ENCODE results near the gene TOB2.

DNA sequence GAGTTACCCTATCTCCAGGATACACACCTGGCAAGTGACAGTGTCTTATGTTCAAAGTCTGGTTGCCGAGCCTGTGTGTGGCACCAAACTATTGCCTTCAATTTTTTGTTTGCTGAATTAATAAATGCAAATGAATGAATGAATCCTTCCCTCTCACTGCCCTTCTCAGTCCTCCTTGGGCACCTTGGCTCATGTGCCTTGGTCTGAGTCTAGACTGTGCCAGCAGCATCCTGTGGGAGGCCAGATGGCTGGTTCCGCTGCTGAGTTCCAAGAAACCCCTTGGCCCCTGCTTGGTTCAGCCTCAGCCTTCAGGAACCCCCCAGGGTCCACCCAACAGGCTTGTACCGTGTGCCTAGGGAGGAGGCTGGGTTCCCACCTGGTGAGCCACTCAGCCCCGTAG is 31.0 kb downstream of the TOB2 start:
- TF ChIP-seq REST (IDR thresholded peaks at IDR 0.05) (no peak), GABPA (IDR thresholded peaks at IDR 0.05 in 1 of 2, conservative IDR thresholded peaks at IDR 0.05 in 1 of 2) (no peak), JUND (IDR thresholded peaks at IDR 0.05) (no peak), TAF1 (conservative IDR thresholded peaks at IDR 0.05) (no peak), FOXA1 (IDR thresholded peaks at IDR 0.05) (no peak)
- TF ChIP-seq, protein P1, sequence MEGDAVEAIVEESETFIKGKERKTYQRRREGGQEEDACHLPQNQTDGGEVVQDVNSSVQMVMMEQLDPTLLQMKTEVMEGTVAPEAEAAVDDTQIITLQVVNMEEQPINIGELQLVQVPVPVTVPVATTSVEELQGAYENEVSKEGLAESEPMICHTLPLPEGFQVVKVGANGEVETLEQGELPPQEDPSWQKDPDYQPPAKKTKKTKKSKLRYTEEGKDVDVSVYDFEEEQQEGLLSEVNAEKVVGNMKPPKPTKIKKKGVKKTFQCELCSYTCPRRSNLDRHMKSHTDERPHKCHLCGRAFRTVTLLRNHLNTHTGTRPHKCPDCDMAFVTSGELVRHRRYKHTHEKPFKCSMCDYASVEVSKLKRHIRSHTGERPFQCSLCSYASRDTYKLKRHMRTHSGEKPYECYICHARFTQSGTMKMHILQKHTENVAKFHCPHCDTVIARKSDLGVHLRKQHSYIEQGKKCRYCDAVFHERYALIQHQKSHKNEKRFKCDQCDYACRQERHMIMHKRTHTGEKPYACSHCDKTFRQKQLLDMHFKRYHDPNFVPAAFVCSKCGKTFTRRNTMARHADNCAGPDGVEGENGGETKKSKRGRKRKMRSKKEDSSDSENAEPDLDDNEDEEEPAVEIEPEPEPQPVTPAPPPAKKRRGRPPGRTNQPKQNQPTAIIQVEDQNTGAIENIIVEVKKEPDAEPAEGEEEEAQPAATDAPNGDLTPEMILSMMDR (IDR thresholded peaks at IDR 0.05; ENCODE audit: low read depth, low read length, missing input control): no peak
- TF ChIP-seq, protein P2, sequence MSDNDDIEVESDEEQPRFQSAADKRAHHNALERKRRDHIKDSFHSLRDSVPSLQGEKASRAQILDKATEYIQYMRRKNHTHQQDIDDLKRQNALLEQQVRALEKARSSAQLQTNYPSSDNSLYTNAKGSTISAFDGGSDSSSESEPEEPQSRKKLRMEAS (IDR thresholded peaks at IDR 0.05): no peak

Measured in liver (tissue), 3 donors.